HG03060 (cell line): ENCODE measurements around the gene CDC25A.

Source experiments
- ATAC-seq: cut with Tn5 transposase; IDR thresholded peaks from one replicate; pipeline ENCODE4 v1.9.1; 2021; ENCODE audit warnings: low read depth, moderate number of reproducible peaks; ENCODE audit not compliant: unreplicated experiment

Gene CDC25A

GRCh38 chr3:48112108-48112791 lies 76.0 kb downstream of the CDC25A start:
- ATAC-seq = peak; percentile 70

GRCh38 chr3:48110463-48110862 lies 77.8 kb downstream of the CDC25A start:
- ATAC-seq = no peak

GRCh38 chr3:48107227-48107626 lies 81.0 kb downstream of the CDC25A start:
- no peak for ATAC-seq
